NCI-H146 treated with DMSO at 0.1 percent for 48 hours (cell line): ENCODE data around the gene SLPI.

ENCODE experiments used
- DNase-seq: peaks from one replicate; lab custom pipeline; 2025; ENCODE audit not compliant: unreplicated experiment; lab: John Stamatoyannopoulos, UW

The SLPI gene

DNA sequence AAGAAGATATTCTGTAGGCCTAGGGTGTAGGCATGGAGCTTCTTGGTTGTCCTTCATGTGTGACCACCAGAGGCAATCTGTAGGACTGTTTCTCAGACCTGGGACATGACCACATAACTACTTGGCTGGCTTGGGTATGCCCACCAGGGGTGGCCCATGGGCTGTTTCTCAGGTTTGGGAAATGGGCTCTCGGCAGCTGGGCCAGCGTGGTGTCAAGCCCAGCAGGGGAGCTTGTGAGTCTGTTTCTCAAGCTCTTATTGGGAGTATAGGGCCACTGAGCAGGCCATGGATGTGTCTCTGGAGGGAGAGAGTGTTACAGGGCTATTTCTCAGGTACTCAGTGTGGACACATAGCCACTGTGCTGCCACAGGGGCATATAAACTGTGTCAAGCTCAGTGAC lies 35.7 kb downstream of the SLPI start:
- DNase-seq, result no peak

DNA sequence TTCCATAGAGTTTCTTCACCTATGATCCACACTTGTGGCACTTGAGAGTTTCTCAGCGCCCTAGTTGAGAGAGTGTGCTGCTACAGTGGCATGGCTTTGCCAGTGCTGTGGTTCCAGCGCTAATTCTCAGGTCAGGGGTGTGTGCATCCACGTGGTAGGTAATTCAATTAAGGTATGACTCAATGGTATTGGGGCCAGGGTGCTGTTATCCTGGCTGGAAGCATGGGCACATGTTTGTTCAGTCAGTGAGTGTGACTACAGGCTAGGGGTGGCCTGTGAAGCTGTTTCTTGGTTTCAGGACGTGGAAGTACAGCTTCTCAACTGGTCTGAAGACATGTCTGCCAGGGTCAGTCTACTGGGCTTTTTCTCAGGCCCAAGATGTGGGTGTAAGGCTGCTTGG lies 36.2 kb downstream of the SLPI start:
- no peak for DNase-seq

DNA sequence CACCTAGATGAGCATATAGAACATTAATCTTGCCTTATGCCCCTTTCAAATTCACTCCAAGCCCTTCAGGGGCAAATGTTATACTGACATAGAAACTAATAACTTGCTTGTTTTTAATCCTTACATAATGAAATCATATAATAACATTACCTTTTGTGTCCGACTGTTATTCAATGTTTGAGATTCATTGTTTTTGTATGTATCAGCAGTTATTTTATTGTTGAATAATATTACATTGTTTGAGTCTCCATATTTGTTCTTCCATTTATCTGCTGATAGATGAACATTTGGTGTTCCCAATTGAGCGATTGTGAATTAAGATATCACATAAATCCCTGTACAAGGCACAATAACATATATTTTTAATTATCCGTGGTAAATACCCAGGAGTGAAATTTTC lies 41.5 kb downstream of the SLPI start:
- no peak for DNase-seq

DNA sequence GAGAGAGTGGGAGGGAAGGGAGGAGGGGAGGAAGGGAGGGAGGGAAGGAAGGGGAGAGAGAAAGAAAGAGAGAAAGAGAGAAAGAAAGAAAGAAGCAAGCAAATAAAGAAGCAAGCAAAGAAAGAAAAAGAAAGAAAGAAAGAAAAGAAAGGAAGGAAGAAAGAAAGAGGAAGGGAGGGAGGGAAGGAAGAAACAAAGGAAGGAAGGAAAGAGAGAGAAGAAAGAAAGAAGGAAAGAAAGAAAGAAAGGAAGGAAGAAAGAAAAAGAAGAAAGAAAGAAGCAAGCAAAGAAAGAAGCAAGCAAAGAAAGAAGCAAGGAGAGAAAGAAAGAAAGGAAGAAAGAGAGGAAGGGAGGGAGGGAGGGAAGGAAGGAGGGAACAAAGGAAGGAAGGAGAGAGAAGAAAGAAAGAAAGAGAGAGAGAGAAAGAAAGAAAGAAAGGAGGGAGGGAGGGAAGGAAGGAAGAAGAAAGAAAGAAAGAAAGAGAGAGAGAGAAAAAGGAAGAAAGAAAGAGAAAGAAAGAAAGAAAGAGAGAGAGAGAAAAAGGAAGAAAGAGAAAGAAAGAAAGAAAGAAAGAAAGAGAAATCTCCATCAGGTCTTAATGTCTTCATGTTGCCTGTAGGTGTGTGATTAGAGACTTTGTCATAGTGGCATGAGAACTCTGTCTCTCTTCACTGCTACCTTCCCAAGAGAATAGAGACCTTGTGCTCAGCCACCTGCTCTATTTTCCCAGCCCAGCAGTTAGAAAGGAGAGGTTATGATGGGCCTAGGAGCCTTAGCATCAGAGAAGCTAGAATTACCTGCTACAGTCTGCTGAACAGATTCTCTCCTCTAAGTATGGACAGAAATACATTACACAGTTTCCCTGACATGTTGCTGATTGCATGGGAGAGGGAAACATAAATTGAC lies 42.5 kb downstream of the SLPI start:
- no peak for DNase-seq

DNA sequence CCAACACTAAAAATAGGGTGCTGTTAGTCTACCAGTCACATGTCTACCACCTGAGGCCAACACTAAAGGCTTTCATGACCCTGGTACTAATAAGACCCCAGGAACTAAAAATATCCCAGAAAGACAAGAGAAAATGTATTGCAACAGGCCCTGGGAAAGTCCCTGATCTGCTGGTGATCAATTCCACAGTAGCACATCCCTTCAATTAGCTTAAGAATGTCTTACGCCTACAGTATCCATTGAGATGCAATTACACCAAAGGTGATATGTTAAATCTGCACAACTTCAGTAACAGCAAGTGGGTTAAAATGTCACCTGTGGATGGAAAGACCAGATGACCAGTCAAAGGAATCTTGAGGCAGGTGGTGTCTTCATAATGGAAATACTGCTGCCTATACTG lies 44.4 kb downstream of the SLPI start:
- no peak for DNase-seq

DNA sequence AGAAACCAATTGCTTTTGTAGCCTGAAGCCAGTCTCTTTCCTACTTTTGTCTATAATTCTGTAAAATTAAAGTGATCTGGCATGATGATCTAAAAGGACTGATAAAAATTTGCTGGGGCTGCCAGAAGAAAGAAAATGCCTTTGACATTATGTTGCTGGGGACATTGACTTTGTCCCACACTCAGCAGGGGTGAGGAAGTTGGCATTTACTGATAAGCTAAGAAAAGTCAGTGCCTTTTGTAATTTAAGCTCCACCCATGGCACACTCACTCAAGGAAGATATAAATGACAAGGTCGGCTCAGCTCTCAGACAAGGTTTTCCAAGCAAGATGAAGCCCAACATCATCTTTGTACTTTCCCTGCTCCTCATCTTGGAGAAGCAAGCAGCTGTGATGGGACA lies 47.6 kb downstream of the SLPI start, which contains the start of gene SEMG1:
Gene SEMG1 (plus strand): TSS at position 309 of the 400 bp plus-strand sequence. CDS start 21 bp downstream, at position 330.
- DNase-seq, result no peak
